ENCODE results near the gene TMEM117.

Gene TMEM117

DNA sequence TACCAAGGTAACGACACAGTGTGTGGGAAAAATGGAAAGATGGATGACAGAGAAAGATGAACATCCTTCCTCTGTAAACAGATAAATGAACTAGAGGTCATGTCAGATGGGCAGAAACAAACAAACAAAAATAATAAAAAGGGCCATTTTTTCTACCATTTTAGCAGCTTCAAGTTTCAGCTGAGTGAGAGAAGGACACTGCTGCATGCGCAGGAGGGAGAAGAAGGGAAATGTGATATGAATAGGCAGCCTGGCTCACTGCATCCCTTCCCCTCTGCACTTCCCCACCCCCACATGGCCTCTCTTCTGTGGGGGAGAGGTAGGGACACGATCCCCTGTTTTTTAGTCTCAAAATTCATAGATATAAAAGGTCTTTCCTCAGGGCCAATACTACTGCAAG lies 548.3 kb downstream of the TMEM117 start:
- no peaks in the 10 kb centered on the region for H3K4me1 Mint-ChIP-seq (ENCODE audit: low read depth)
- H3K36me3 Mint-ChIP-seq: peaks cover 9% of the 10 kb centered on the region
- H3K9me3 Mint-ChIP-seq (ENCODE audit: low read depth): no peaks in the 10 kb centered on the region
- H3K4me3 Mint-ChIP-seq: no peak overlapping the region
- H3K27me3 Mint-ChIP-seq: no peaks in the 10 kb centered on the region
- H3K27ac Mint-ChIP-seq: no peak overlapping the region

DNA sequence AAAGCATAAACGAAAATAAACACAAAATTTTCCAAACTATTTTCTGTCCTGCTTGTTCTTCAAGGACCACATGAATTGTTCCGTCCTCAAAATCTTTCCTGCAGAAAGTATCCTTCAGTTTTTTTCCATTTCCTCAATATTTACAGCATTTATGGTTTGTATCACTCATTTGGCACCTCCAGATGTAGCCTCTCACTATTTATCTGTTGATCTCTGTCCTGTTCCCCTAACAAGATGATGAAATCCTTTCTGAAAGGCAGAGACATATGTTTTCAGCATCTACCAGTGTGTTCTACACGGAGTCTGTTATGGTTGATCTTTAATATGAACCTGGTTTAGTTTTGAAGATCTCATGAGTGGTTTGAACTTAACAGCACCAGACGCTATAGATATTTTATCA lies 550.1 kb downstream of the TMEM117 start:
- Mint-ChIP-seq H3K27ac (no peak overlapping the region), H3K9me3 (ENCODE audit: low read depth) (no peaks in the 10 kb centered on the region), H3K4me3 (no peak overlapping the region), H3K36me3 (peaks cover 9% of the 10 kb centered on the region), H3K4me1 (ENCODE audit: low read depth) (no peaks in the 10 kb centered on the region), H3K27me3 (no peaks in the 10 kb centered on the region)

DNA sequence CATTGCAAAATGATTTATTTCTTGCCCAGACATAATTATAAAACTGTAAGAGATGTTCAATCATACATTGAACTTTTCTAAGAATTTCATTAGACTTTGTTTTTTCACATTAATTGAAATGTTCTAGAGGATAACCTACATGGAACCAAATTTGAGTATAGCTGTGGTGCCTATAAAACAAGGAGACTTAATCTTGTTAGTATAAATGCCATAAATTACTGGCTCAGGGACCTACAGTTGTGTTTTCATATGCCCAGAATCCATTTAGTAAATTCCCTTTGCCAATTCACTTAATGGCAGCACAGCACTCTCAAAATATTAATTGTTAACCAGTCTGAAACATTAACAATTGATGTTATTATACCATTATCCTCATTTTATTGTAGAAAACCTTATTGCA lies 551.7 kb downstream of the TMEM117 start:
- no peak overlapping the region for H3K4me3 Mint-ChIP-seq
- no peaks in the 10 kb centered on the region for H3K4me1 Mint-ChIP-seq (ENCODE audit: low read depth)
- H3K9me3 Mint-ChIP-seq (ENCODE audit: low read depth): no peaks in the 10 kb centered on the region
- H3K36me3 Mint-ChIP-seq: peaks cover 6% of the 10 kb centered on the region
- no peak overlapping the region for H3K27ac Mint-ChIP-seq
- H3K27me3 Mint-ChIP-seq: no peaks in the 10 kb centered on the region

DNA sequence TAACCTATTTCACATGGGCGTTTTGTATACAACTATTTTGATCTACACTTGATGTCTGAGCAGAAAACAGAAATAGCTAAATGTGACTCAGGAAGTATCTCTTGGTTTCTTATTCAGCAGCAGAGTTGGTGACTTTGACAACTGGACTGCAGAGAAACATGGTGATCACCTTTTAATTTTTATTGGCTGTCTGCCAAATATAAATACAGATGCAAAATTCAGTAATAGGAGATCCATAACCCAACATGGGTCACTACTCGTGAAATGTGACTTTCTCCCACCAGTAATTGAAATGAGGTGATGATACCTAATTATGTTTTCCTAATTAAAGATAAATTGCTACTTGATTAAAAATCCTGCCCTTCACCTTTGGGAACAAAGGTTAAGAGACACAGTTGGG lies 553.2 kb downstream of the TMEM117 start:
- Mint-ChIP-seq H3K27ac (no peak overlapping the region), H3K4me1 (ENCODE audit: low read depth) (no peaks in the 10 kb centered on the region), H3K36me3 (peaks cover 6% of the 10 kb centered on the region), H3K27me3 (no peaks in the 10 kb centered on the region), H3K9me3 (ENCODE audit: low read depth) (no peaks in the 10 kb centered on the region), H3K4me3 (no peak overlapping the region)

DNA sequence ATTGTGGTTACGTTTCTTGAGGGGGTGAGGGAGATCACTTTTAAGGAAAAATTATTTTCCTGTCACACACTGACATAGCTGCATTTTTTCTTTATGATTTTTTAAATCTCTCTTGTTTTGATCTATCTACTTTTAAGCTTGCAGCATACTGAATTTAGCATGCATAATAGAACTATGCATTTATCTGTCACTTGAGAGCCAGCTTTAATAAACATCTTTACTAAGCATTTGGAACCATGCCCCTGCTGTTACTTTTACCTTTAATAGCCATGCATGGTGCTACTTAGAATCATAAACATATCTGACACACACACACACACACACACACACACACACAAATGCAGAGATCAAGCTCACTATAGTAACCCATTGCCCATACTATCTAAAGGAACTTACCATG lies 554.0 kb downstream of the TMEM117 start:
- H3K27me3 Mint-ChIP-seq: no peaks in the 10 kb centered on the region

DNA sequence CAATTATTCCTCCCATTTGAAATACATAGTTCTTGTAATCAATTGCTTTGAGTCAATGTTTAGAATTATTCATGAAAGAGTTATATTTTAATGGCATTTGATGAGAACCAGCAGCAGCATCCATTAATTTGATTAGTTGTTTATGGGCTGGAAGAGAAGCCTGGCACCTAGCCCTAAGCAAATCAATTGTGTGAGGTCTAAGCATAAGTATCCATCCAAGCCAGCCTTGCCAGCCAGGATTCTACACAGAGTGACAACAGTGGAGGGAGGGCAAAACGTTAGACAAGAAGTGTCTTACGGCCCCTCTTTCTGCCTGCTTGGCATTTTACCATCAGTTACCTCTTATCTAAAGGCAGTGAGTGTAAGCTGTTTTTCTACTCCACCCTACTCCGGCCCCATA lies 561.8 kb downstream of the TMEM117 start:
- Mint-ChIP-seq H3K4me3 (no peak overlapping the region), H3K27me3 (peaks cover 5% of the 10 kb centered on the region), H3K4me1 (ENCODE audit: low read depth) (no peaks in the 10 kb centered on the region), H3K36me3 (no peaks in the 10 kb centered on the region), H3K27ac (no peak overlapping the region), H3K9me3 (ENCODE audit: low read depth) (no peaks in the 10 kb centered on the region)

More for the DNA sequence above, 554.0 kb downstream of the TMEM117 start:
- peaks cover 6% of the 10 kb centered on the region for H3K36me3 Mint-ChIP-seq
- H3K4me1 Mint-ChIP-seq (ENCODE audit: low read depth): no peaks in the 10 kb centered on the region
- no peak overlapping the region for H3K27ac Mint-ChIP-seq
- H3K9me3 Mint-ChIP-seq (ENCODE audit: low read depth): no peaks in the 10 kb centered on the region
- H3K4me3 Mint-ChIP-seq: no peak overlapping the region

DNA sequence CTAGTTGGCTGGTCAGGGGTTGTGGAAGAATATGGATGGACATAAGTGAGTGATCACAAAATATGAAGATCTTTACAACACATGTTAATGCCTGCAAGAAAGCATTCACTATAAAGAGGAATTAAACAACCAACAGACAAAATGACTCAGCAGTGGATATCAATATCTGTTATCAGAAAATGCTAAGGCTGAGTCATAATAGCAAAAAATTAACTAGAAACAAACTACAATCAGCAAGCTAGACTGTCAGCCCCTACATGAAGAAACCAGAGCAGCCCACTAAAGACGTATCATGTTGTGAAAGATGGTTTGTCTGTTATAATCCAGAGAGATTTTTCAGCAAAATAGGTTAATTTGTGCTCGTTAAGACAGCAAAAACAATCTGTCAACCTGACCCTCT lies 567.3 kb downstream of the TMEM117 start:
- no peaks in the 10 kb centered on the region for H3K9me3 Mint-ChIP-seq (ENCODE audit: low read depth)
- no peaks in the 10 kb centered on the region for H3K36me3 Mint-ChIP-seq
- peaks cover 13% of the 10 kb centered on the region for H3K27me3 Mint-ChIP-seq
- H3K27ac Mint-ChIP-seq: no peak overlapping the region
- no peak overlapping the region for H3K4me3 Mint-ChIP-seq
- no peaks in the 10 kb centered on the region for H3K4me1 Mint-ChIP-seq (ENCODE audit: low read depth)

DNA sequence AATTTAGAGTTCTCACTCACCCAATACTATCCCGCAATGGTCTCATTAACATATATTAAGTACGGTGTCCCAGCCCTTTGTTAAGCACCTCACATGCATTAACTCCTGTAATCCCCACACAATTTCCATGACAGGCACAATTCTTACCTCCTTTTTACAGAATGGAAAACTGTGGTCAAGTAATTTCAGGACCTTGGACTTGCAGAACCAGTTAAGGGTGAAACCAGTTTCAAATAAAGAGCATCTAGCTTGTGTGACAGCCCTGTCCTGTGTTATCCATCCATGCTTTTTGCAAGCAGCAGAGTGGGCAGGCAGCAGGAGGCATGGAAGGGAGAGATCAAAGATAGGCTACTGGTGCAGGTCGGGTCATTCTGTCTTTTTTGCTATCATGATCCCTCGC lies 569.4 kb downstream of the TMEM117 start:
- H3K27ac Mint-ChIP-seq: no peak overlapping the region
- no peak overlapping the region for H3K4me3 Mint-ChIP-seq
- H3K27me3 Mint-ChIP-seq: peaks cover 15% of the 10 kb centered on the region
- no peaks in the 10 kb centered on the region for H3K4me1 Mint-ChIP-seq (ENCODE audit: low read depth)
- no peaks in the 10 kb centered on the region for H3K36me3 Mint-ChIP-seq
- no peaks in the 10 kb centered on the region for H3K9me3 Mint-ChIP-seq (ENCODE audit: low read depth)

DNA sequence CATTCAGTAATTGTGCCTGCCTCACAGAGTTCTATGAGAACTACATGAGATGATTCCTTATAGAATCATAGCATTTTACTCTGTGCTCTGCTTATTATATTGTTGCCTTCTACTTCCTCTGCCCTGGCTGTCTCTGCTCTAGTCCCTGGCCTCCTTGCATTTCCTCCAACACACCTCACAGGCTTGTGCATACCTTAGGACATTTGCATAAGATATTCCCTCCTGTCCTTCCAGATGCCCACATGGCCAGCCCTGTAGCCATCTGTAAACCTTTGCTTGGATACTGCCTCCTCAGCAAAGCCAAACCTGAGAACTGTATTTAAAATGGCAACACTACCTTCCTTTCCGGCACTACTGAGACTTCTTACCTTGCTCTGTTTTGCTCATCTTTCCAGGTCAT lies 586.7 kb downstream of the TMEM117 start:
- H3K27ac Mint-ChIP-seq: no peak overlapping the region
- H3K36me3 Mint-ChIP-seq: no peaks in the 10 kb centered on the region
- no peaks in the 10 kb centered on the region for H3K4me1 Mint-ChIP-seq (ENCODE audit: low read depth)
- peaks cover 17% of the 10 kb centered on the region for H3K27me3 Mint-ChIP-seq
- no peaks in the 10 kb centered on the region for H3K9me3 Mint-ChIP-seq (ENCODE audit: low read depth)
- no peak overlapping the region for H3K4me3 Mint-ChIP-seq

DNA sequence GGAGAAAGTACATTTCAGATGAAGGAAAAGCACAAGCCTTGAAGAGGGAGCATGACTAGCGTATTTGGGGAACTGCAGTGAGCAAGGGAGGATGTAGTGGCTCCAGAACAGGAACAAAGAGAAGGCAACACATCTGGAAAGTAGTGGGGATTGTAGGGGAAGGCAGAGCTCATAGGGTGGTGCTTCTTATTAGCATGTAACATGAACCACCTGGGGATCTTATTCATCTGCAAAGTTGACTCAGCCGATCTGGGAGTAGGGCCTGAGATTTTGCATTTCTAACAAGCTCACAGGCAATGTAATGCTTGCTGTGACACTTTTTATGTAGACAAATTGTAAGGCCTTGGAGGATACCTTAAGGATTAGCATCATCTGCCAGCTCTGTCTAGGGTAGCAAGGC lies 592.9 kb downstream of the TMEM117 start:
- Mint-ChIP-seq H3K27ac (no peak overlapping the region), H3K9me3 (ENCODE audit: low read depth) (no peaks in the 10 kb centered on the region), H3K36me3 (no peaks in the 10 kb centered on the region), H3K4me3 (no peak overlapping the region), H3K4me1 (ENCODE audit: low read depth) (no peaks in the 10 kb centered on the region), H3K27me3 (peaks cover 7% of the 10 kb centered on the region)

DNA sequence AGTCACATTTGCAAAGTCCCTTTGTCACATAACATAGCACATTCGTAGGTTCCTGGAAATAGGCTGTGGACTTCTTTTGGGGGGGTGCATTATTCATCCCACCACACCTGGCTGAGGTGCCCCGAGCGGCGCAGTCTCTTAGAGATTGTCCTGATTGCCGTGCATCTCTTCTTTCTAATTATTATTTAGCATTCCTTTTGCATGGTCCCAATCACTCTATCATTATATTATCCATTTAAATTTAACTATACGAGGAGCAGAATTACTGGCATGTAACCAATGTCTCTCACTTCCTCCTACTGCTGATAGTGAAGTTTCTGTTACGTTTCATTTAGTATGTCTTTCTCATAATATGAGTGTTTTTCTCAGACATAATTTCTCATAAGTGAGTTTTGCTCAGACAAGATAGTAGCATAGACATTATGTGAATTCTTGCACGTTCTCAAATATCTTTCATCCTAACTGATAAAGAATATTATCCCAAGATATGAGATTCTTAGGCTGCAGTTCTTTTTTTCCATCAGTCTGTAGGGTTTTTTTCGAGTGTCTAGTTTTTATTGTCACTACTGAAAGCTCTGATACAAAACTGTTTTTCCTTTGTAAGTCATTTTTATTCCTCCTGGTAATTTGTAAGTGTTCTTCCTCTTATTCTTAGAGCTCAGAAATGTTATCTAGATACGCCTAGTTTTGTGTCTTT lies 595.9 kb downstream of the TMEM117 start:
- Mint-ChIP-seq H3K27me3 (peaks cover 11% of the 10 kb centered on the region), H3K4me3 (no peak overlapping the region), H3K36me3 (no peaks in the 10 kb centered on the region), H3K27ac (no peak overlapping the region), H3K4me1 (ENCODE audit: low read depth) (no peaks in the 10 kb centered on the region), H3K9me3 (ENCODE audit: low read depth) (peaks cover 3% of the 10 kb centered on the region)

DNA sequence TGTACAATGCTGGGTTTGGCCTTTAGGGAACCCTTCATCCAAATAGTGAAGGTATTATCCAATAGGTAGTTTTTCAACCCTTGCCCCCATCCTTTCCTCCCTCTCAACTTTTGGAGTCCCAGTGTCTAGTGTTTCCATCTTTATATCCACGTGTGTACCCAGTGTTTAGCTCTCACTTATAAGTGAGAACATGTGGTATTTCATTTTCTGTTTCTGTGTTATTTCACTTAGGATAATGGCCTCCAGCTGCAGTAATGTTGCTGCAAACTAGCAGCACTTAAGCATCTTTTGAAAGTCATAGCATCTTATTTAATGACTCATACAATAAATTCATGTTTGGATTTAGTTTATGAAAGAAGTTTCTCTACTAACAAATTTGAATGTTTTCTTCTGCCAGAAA lies 597.8 kb downstream of the TMEM117 start:
- H3K9me3 Mint-ChIP-seq (ENCODE audit: low read depth): peaks cover 3% of the 10 kb centered on the region
- H3K4me3 Mint-ChIP-seq: no peak overlapping the region
- H3K36me3 Mint-ChIP-seq: no peaks in the 10 kb centered on the region
- no peak overlapping the region for H3K27ac Mint-ChIP-seq
- H3K4me1 Mint-ChIP-seq (ENCODE audit: low read depth): no peaks in the 10 kb centered on the region
- peaks cover 9% of the 10 kb centered on the region for H3K27me3 Mint-ChIP-seq

DNA sequence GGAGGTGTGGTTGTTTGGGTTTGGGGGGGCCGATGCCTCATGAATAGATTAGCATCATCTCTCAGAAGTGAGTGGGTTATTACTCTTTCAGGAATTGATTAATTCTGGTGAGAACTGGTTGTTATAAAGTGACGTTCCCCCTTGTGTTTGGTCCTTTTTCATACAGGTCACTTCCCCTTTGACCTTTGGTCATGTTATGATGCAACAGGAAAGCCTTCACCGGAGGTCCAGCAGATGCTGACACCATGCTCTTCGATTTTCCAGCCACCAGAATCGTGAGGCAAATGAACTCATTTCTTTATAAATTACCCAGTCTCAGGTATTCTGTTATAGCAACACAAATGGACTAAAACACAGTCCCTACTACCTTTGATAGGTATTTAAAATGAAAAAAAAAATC lies 600.9 kb downstream of the TMEM117 start:
- Mint-ChIP-seq H3K9me3 (ENCODE audit: low read depth) (peaks cover 3% of the 10 kb centered on the region), H3K27ac (no peak overlapping the region), H3K4me1 (ENCODE audit: low read depth) (no peaks in the 10 kb centered on the region), H3K27me3 (peaks cover 8% of the 10 kb centered on the region), H3K4me3 (no peak overlapping the region), H3K36me3 (no peaks in the 10 kb centered on the region)

All from activated naive CD8-positive, alpha-beta T cell (primary cell).